Measurements from ENCODE around the gene PIH1D2.

GRCh38 chr11:112057170-112057569, 16.6 kb downstream of the PIH1D2 start:
- TF ChIP-seq, protein P1, sequence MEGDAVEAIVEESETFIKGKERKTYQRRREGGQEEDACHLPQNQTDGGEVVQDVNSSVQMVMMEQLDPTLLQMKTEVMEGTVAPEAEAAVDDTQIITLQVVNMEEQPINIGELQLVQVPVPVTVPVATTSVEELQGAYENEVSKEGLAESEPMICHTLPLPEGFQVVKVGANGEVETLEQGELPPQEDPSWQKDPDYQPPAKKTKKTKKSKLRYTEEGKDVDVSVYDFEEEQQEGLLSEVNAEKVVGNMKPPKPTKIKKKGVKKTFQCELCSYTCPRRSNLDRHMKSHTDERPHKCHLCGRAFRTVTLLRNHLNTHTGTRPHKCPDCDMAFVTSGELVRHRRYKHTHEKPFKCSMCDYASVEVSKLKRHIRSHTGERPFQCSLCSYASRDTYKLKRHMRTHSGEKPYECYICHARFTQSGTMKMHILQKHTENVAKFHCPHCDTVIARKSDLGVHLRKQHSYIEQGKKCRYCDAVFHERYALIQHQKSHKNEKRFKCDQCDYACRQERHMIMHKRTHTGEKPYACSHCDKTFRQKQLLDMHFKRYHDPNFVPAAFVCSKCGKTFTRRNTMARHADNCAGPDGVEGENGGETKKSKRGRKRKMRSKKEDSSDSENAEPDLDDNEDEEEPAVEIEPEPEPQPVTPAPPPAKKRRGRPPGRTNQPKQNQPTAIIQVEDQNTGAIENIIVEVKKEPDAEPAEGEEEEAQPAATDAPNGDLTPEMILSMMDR (IDR thresholded peaks at IDR 0.05), result no peak
- TF ChIP-seq ZNF396 (CRISPR knock-in tag; IDR thresholded peaks at IDR 0.05; ENCODE audit: borderline replicate concordance), result no peak
- no peak for TF ChIP-seq NR3C1 (CRISPR knock-in tag; conservative IDR thresholded peaks at IDR 0.05; ENCODE audit: low read depth)
- TF ChIP-seq, protein P2, sequence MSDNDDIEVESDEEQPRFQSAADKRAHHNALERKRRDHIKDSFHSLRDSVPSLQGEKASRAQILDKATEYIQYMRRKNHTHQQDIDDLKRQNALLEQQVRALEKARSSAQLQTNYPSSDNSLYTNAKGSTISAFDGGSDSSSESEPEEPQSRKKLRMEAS (CRISPR knock-in tag; IDR thresholded peaks at IDR 0.05), result no peak
- no peak for TF ChIP-seq TCF7 (CRISPR knock-in tag; IDR thresholded peaks at IDR 0.05; ENCODE audit: low read depth)
- TF ChIP-seq ELF4 (CRISPR knock-in tag; IDR thresholded peaks at IDR 0.05; ENCODE audit: low read depth), result no peak
- no peak for TF ChIP-seq NR1H2 (CRISPR knock-in tag; IDR thresholded peaks at IDR 0.05)
